PC-3 (cell line): ENCODE results near the gene TRIM58. TPM values are rescaled to one million over a fixed set of nuclear protein-coding genes. Genes with fewer than 3 reads are reported as not detected.

Source experiments
- ATAC-seq: fragments of 200-7000 bp; cut with Tn5 transposase; 2 replicates; pipeline ENCODE4 v1.9.1; 2020; ENCODE audit warnings: mild to moderate bottlenecking, moderate library complexity
- BruUV-seq: library from RNA; stranded (reverse); fragments of 400-500 nt; replicated peaks from 2 replicates; lab custom pipeline; 2021; lab: Mats Ljungman, UMichigan
- CTCF ChIA-PET: fragments of 300-600 bp; sonication (Branson Sonifier 250); formaldehyde crosslinking; loops from one replicate; lab custom pipeline; 2022; ENCODE audit warnings: antibody characterized with exemption; lab: Charles Lee
- POLR2A ChIA-PET: fragments of 300-600 bp; sonication (Branson Sonifier 250); formaldehyde crosslinking; loops from one replicate; lab custom pipeline; 2022; ENCODE audit warnings: antibody characterized with exemption; ENCODE audit not compliant: unreplicated experiment; lab: Charles Lee
- DNase-seq: peaks from one replicate; pipeline ENCODE4 v3.0.0-alpha.2; 2015
- H2AFZ ChIP-seq: fragments of 300-600 bp; sonication (generic); 2 replicates; pipeline ENCODE4 v1.6.0; 2016; ENCODE audit warnings: antibody characterized with exemption, low read length
- H3F3A ChIP-seq: fragments of 300-600 bp; sonication (generic); one replicate; pipeline ENCODE4 v1.6.0; 2017; ENCODE audit warnings: antibody characterized with exemption, low read length, control low read depth, mild to moderate bottlenecking; ENCODE audit not compliant: unreplicated experiment
- H3K27ac ChIP-seq: fragments of 300-600 bp; sonication (generic); 2 replicates; pipeline ENCODE4 v1.5.1; 2016; ENCODE audit warnings: mild to moderate bottlenecking, low read length
- H3K27me3 ChIP-seq: fragments of 300-600 bp; sonication (generic); 2 replicates; pipeline ENCODE4 v1.6.1; 2016; ENCODE audit warnings: low read length, mixed read lengths
- H3K36me3 ChIP-seq: fragments of 300-600 bp; sonication (generic); 2 replicates; pipeline ENCODE4 v1.6.1; 2016; ENCODE audit warnings: low read depth, mixed run types, low read length, mixed read lengths
- H3K4me1 ChIP-seq: fragments of 300-600 bp; sonication (generic); 2 replicates; pipeline ENCODE4 v1.5.1; 2016; ENCODE audit warnings: low read length; ENCODE audit not compliant: insufficient read depth
- H3K4me2 ChIP-seq: fragments of 300-600 bp; sonication (generic); 2 replicates; pipeline ENCODE4 v1.6.0; 2016; ENCODE audit warnings: low read length
- H3K4me3 ChIP-seq: fragments of 300-600 bp; sonication (generic); 2 replicates; pipeline ENCODE4 v1.5.1; 2016; ENCODE audit warnings: mild to moderate bottlenecking, low read length, mixed read lengths
- H3K79me2 ChIP-seq: fragments of 300-600 bp; sonication (generic); 2 replicates; pipeline ENCODE4 v1.6.1; 2017; ENCODE audit warnings: low read length, mixed read lengths
- H3K9ac ChIP-seq: fragments of 300-600 bp; sonication (generic); 2 replicates; pipeline ENCODE4 v1.6.0; 2016; ENCODE audit warnings: mild to moderate bottlenecking, low read length
- H3K9me2 ChIP-seq: fragments of 300-600 bp; sonication (generic); replicated peaks from 2 replicates; pipeline ENCODE4 v1.6.1; 2016; ENCODE audit warnings: mixed run types, low read length, mixed read lengths
- H3K9me3 ChIP-seq: fragments of 300-600 bp; sonication (generic); 2 replicates; pipeline ENCODE4 v1.6.1; 2016; ENCODE audit warnings: low read length, mixed read lengths
- H4K20me1 ChIP-seq: fragments of 300-600 bp; sonication (generic); 2 replicates; pipeline ENCODE4 v1.6.1; 2016; ENCODE audit warnings: low read length, mixed read lengths
- CTCF ChIP-seq: fragments of 300-600 bp; sonication (generic); conservative IDR thresholded peaks from 2 replicates; pipeline ENCODE4 v1.5.1; 2017; ENCODE audit warnings: antibody characterized with exemption, low read depth, mild to moderate bottlenecking, low read length
- EZH2 ChIP-seq: fragments of 300-600 bp; sonication (generic); IDR thresholded peaks from one replicate; pipeline ENCODE4 v1.6.1; 2017; ENCODE audit warnings: antibody characterized with exemption, mild to moderate bottlenecking, low read length; ENCODE audit not compliant: unreplicated experiment
- EZH2phosphoT487 ChIP-seq: fragments of 300-600 bp; sonication (generic); IDR thresholded peaks from 2 replicates; pipeline ENCODE4 v1.6.1; 2018; ENCODE audit warnings: mild to moderate bottlenecking, antibody characterized with exemption, low read length, borderline replicate concordance
- intact Hi-C: fragments of 100-400 bp; cut with micrococcal nuclease; formaldehyde crosslinking; loops from 2 replicates; pipeline ENCODE4 v1.9.0; 2023
- total RNA-seq: library from RNA; depleted of rRNA; stranded (reverse); fragments of >200 nt; gene quantifications from 2 replicates; pipeline ENCODE4 v1.2.3, GENCODE V29; 2014

The TRIM58 gene
- total RNA-seq, 1 experiment from 2014 or later: 22.7 TPM

- ATAC-seq (no peak; the same call in 1 of the 2 replicates), DNase-seq (no peak)
- Histone ChIP-seq H3K4me2 (no peak overlapping the region), H3K36me3 (no peaks in the 10 kb centered on the region), H3K9me2 (no peaks in the 10 kb centered on the region), H3K9me3 (no peaks in the 10 kb centered on the region), H3K9ac (no peak overlapping the region), H3K4me3 (no peak overlapping the region), H3K27ac (no peak overlapping the region), H4K20me1 (no peaks in the 10 kb centered on the region), H3F3A (no peaks in the 10 kb centered on the region), H2AFZ (no peak overlapping the region), H3K4me1 (no peaks in the 10 kb centered on the region), H3K79me2 (no peaks in the 10 kb centered on the region), H3K27me3 (no peaks in the 10 kb centered on the region)
- CTCF ChIA-PET: no interaction called here
- intact Hi-C loops: no loop called here
- TF ChIP-seq CTCF: peak; percentile 36
- no peak for TF ChIP-seq EZH2
- no TSS peak for BruUV-seq
- POLR2A ChIA-PET: no interaction called here
Measured at GRCh38 chr1:247833601-247834000, 23.4 kb upstream of the TRIM58 start.

GRCh38 chr1:247840818-247841217 is 16.2 kb upstream of the TRIM58 start:
- ChIA-PET CTCF (no interaction called here), POLR2A (no interaction called here)
- DNase-seq: no peak
- Histone ChIP-seq H4K20me1 (no peaks in the 10 kb centered on the region), H3K4me3 (no peak overlapping the region), H3K4me2 (no peak overlapping the region), H3K4me1 (no peaks in the 10 kb centered on the region), H2AFZ (no peak overlapping the region), H3K9ac (no peak overlapping the region), H3K9me3 (no peaks in the 10 kb centered on the region), H3K36me3 (no peaks in the 10 kb centered on the region), H3K79me2 (no peaks in the 10 kb centered on the region), H3K27me3 (no peaks in the 10 kb centered on the region), H3K27ac (no peak overlapping the region), H3F3A (no peaks in the 10 kb centered on the region), H3K9me2 (no peaks in the 10 kb centered on the region)
- intact Hi-C loops: no loop called here
- TF ChIP-seq EZH2 (no peak), EZH2phosphoT487 (no peak), CTCF (no peak)
- BruUV-seq: no TSS peak
- ATAC-seq: no peak

- Histone ChIP-seq H3K9ac (no peak within 1 kb of the TSS), H3K36me3 (no peaks in the 10 kb centered on the region), H3K4me3 (no peak within 1 kb of the TSS), H3K27me3 (no peaks in the 10 kb centered on the region), H3K27ac (no peak within 1 kb of the TSS), H3K4me2 (no peak within 1 kb of the TSS), H4K20me1 (no peaks in the 10 kb centered on the region), H3K79me2 (no peaks in the 10 kb centered on the region), H3K9me2 (no peaks in the 10 kb centered on the region), H3K9me3 (no peaks in the 10 kb centered on the region), H2AFZ (no peak within 1 kb of the TSS), H3F3A (no peaks in the 10 kb centered on the region), H3K4me1 (no peaks in the 10 kb centered on the region)
- CTCF ChIA-PET: no interaction called here
- no peak for TF ChIP-seq EZH2phosphoT487
- no peak for TF ChIP-seq EZH2
- no peak for TF ChIP-seq CTCF
- POLR2A ChIA-PET: interaction anchor here (0.6 kb wide), 1 partner anchor 100 kb away, joined by 3 read pairs; no protein-coding TSS in a partner anchor
- intact Hi-C loops: no loop called here
- ATAC-seq (no peak), DNase-seq (no peak)
- BruUV-seq: no TSS peak
Measured at GRCh38 chr1:247841796-247842195, 15.2 kb upstream of the TRIM58 start, which contains the start of gene OR11L1. Gene OR11L1 (minus strand): TSS chr1:247841896. CDS start chr1:247841896, 0 bp downstream.
